Erythroblast (primary cell): ENCODE data around the gene ACCS.

Experiments used
- DNase-seq, 2 experiments: peaks; one replicate each; lab custom pipeline; 2025; lab: John Stamatoyannopoulos, UW
- GATA1 ChIP-seq: IDR thresholded peaks from 2 replicates; pipeline ENCODE4 v1.6.1; 2011; ENCODE audit warnings: low read depth, mild to moderate bottlenecking, control low read depth, low read length, moderate library complexity
- POLR2A ChIP-seq: IDR thresholded peaks from 2 replicates; pipeline ENCODE4 v1.6.1; 2011; ENCODE audit warnings: mild to moderate bottlenecking, low read length

The ACCS gene

DNA sequence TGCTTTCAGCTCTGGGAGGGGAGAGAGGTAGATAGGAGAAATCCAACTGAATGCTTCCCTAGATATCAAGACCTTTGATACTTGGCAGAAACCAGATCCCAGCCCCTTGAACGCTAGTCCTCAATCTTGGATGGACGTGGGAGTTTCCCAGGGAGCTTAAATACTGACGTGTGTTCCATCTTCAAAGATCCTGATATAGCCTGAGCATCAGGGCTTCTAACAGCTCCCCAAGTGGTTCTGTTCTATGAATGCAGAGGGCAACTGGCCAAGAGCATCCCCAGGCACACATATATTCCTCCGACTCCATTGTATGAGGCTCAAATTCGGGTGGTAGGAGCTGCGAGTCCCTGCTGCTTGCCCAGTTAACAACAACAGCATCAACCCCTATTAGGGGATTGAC lies 8.7 kb upstream of the ACCS start:
- TF ChIP-seq GATA1 (no peak), POLR2A (no peak)
- no peak for DNase-seq

DNA sequence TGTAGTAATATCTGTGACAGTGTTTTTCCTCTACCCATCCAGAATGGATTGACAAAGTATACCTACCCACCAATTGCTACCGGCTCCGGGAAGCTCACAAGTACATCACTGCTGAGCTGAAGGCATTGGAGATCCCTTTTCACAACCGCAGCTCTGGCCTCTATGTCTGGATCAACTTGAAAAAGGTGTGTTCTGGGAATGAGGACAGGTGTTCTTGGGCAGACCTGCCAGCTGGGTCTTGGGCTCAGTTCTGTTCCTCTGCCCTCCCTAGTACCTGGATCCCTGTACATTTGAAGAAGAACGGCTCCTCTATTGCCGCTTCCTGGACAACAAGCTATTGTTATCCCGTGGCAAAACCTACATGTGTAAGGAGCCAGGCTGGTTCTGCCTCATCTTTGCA lies 7.8 kb upstream of the ACCS start:
- TF ChIP-seq GATA1 (no peak), POLR2A (no peak)
- DNase-seq, result no peak

DNA sequence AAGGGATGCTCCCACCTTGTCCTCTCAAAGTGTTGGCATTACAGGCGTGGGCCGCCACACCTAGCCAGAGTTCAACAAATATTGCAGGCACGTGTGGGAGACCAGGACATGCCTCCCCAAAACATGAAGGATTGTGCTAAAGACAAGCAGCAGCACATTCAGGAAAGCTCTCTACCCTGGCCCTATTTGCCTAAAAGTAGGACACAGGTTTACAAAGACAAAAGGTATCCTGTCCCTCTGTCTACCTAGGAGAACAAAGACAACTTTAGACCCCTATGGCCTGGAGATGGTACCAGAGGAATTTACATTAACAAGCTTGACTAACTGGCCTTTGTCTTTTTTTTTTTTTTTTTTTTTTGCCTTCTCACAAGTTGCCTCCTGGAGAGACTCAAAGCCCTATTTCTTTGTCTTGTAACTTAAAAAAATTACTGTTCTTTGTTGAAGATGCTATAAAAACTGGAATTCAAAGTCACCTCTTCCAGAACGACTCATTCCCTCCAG lies 859 bp upstream of the ACCS start:
- DNase-seq, result no peak
- TF ChIP-seq POLR2A, result no peak
- no peak for TF ChIP-seq GATA1

DNA sequence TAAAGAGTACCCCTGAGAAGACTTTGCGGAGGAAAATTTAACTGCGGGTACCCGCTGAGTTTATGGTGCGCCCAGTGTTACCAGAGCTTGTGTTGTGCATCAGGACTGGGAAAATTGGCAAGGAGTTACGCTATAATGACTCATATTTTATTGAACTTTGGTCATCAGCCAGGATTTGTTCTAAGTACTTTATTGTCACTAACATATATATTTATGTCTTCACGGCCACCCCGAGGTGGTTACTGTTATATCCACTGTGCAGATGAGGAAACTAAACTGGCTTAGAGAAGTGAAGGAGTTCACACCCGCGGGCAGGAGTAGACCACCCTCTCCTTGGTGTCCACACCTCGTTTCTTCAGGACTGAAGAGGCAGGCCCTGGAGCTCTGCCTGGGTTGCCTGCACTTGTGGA lies 667 bp downstream of the ACCS start:
- peak; percentile 49 to 51 for DNase-seq
- TF ChIP-seq POLR2A, result no peak
- no peak for TF ChIP-seq GATA1

DNA sequence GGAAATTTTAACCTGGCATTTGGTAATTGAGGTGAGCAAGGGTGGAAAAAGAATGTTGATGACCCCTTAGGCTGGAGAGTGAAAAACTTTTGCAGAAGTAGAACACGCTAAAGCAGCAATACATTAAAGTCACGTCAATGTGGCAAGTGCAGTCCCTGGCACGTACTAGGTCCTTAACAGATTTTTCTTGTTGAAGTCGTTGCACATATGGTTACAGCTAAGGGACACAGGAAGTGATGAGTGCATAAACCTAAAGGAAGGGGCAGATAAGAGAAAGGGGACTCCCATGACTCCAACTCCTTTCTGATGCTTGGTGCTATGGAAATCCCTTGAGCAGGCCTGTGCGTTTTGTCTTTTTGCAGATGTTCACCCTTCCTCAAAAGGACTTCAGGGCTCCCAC lies 1.2 kb downstream of the ACCS start:
- DNase-seq, result peak; percentile 18 to 20
- TF ChIP-seq GATA1 (no peak), POLR2A (no peak)

DNA sequence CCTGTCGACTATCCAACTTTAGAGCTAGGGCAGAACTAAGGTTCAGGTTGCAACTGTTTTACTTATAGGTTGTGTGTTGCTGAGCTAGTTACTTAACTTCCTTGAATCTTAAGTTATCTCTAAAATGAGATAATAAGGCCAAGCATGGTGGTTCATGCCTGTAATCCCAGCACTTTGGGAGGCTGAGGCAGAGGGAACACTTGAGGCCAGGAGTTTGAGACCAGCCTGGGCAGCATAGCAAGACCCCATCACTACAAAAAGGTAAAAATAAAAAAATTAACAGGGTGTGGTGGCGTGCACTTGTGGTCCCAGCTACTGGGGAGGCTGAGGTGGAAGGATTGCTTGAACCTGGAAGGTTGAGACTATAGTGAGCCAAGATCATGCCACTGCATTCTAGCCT lies 2.1 kb downstream of the ACCS start:
- no peak for TF ChIP-seq POLR2A
- no peak for DNase-seq

DNA sequence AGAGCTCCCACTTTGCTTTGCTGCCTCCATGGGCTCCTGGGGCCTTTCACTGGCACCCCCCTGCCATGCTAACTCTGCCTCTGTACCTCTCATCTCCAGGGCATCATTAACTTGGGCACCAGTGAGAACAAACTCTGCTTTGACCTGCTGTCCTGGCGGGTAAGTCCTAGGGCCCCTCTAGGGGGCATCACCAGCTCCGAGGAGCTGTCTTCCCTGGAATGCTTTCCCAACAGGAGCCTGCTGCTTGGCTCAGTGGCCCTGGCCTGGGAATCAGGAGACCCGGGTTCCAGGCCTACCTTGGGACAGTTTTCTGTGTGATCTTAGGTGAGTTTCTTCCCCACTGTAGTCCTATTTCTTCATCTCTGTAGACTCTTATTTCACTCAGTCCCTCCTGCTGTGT lies 5.1 kb downstream of the ACCS start:
- no peak for DNase-seq
- TF ChIP-seq GATA1, result no peak
- no peak for TF ChIP-seq POLR2A

DNA sequence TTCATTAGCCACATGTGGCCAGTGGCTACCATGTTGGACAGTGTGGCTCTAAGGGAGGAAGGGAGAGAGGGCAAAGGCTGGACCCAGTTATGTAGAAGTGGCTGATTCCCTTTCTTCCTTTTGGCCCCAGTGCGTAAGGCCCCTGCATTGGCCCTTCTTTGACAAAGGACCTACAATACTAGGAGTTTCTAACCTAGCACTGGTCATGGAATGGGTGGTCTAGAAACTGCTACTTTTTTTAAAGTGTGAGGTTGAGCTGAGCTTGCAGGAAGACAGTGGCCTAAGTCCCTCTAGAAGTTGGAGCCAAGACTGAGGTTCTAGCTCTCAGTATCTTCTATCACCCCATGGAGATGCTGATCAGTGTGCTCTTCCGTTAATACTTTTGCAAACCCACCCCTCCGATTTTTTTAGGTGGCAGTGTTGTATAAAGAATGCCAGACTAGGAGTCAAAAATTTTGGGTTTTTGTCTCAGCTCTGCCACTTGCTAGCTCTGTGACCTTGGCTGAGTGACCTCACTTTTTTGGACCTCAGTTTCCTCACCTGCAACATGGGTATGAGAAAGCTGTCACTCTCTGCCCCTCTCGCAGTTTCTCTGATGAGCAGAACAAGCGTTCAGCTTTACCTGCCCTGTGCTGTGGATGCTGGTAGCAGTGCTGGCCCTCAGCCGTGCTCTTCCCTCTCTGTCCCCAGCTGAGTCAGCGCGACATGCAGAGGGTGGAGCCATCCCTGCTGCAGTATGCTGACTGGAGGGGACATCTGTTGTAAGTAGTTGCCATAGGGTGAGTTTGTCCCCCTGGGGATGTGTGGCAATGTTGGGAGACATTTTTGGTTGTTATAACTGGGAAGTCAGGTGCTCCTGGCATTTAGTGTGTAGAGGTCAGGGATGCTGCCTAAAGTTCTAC lies 6.9 kb downstream of the ACCS start:
- no peak for TF ChIP-seq GATA1
- no peak for TF ChIP-seq POLR2A
- peak; percentile 20 to 38 for DNase-seq

DNA sequence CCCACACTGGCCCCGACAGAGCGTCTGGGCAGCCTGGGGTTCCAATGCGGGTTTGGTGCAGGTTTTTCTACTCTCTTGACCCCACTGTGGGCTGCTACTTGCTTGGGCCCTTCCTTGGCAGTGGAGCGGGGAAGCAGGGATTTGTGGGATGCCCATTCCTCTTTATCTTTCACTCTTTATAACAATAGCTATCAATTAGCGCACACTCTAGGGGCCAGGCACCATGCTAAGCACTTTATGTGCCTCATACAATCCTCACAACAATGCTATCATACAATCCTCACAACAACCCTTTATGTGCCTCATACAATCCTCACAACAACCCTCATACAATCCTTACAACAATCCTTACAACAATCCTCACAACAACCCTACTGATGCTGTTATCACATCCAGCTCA lies 12.7 kb downstream of the ACCS start:
- no peak for DNase-seq
- TF ChIP-seq POLR2A (no peak), GATA1 (no peak)

DNA sequence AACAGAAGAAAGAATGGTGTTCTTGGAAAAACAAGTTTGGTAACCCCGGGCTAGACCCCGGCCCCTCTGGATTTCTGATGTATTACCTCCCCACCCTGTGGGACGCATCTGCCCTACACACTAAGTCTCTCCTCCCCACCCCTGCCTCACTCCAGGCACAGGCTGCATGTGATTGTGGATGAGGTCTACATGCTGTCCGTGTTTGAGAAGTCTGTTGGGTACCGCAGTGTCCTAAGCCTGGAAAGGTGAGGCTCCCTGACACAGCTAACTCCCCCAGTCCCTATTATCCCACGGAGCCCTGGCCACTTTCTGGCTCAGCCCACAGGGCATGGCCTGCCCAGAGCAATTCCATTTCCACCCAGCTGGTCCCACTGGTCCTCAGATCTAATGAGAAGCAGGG lies 13.3 kb downstream of the ACCS start:
- DNase-seq, result no peak

DNA sequence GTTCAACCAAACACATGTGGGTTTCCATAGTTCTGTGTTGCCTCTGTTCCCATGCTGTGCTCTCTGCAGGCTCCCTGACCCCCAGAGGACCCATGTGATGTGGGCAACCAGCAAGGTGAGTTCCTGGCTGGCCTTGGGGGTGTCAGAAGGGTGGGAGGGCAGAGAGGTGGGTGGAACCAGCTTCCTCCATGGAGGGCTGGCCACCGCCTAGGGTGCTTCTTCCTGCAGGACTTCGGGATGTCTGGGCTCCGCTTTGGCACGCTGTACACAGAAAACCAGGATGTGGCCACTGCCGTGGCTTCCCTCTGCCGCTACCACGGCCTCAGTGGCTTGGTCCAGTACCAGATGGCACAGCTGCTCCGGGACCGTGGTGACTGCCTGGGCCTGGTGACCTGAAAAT lies 14.9 kb downstream of the ACCS start:
- TF ChIP-seq GATA1 (no peak), POLR2A (no peak)
- DNase-seq, result no peak

More for the DNA sequence above, 13.3 kb downstream of the ACCS start:
- TF ChIP-seq POLR2A (no peak), GATA1 (no peak)

DNA sequence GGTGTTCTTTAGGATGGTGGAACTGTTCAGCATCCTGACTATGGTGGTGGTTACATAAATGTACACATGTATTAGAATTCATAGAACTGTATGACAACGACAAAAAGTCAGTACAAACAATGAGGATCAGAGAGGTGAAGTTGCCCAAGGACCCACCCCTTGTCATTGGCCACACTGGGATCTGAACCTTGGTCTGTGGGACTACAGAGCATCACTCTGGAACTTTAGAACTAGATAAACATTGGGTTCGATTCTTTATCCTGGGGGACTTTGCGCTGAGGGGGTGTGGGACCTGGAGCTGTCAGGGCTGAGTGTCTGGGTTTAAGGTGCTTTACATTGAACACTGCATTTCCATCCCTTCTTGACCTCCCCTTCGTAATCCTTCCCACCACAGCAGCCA lies 16.6 kb downstream of the ACCS start:
- no peak for DNase-seq
- TF ChIP-seq GATA1, result no peak
- TF ChIP-seq POLR2A, result no peak

DNA sequence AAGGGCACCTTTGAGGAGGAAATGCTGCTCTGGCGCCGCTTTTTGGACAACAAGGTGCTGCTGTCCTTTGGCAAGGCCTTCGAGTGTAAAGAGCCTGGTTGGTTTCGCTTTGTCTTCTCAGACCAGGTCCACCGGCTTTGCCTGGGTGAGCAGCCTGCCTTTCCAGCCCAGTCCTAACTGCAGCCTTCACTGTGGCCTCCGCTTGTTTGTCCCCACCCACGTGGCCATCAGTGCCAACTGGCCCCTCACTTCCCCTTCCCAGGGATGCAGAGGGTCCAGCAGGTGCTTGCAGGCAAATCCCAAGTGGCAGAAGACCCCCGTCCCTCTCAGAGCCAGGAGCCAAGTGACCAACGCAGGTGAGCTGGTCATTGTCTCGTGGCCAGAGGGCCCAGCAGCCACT lies 17.4 kb downstream of the ACCS start:
- no peak for DNase-seq
- TF ChIP-seq GATA1 (no peak), POLR2A (no peak)

DNA sequence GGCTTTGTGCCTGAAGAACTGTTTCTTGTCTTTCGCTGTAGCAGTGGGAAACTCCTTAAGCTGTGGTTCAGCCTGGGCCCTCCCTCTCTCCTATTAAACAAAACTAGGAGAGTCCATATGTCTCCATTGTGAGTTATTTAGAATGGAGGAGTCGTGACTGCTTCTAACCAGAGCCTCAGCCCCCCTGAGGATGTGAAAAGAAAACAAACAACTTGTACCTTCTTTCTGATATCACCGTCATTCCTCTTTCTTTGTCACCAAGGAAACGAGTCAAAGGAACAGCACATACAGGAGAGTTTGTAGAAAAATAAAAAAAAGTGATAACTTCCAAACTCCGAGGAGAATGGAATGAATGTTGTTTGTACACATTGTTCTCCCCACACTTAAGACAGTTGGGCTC lies 17.8 kb downstream of the ACCS start:
- no peak for DNase-seq
- no peak for TF ChIP-seq GATA1
- TF ChIP-seq POLR2A, result no peak

DNA sequence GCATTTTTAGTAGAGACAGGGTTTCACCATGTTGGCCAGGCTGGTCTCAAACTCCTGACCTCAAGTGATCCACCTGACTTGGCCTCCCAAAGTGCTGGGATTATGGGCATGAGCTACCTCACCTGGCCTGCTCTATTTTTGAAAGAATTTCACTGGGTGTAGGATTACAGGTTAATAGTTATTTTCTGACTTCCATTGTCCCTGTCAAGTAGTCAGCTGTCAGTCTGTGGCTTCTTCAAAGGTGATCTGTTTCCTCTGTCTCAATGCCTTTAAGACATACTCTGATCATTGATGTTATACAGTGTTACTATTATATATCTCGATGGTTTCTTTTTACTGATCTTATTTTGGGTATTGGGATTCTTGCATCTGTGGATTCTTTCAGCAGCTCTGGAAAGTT lies 19.3 kb downstream of the ACCS start:
- DNase-seq, result no peak
- TF ChIP-seq GATA1 (no peak), POLR2A (no peak)
